Measurements from ENCODE around the gene LCLAT1. TPM values are rescaled to one million over a fixed set of nuclear protein-coding genes. Genes with fewer than 3 reads are reported as not detected.

Gene LCLAT1
- total and polyA plus RNA-seq, 8 donors: 13.1 to 24.9 (median 14.8) TPM

- Histone ChIP-seq H3K4me1 (no peaks in the 10 kb centered on the region), H3K4me3 (no peak overlapping the region), H3K36me3 (no peaks in the 10 kb centered on the region), H3K27ac (no peak overlapping the region), H3K9me3 (no peaks in the 10 kb centered on the region), H3K27me3 (no peaks in the 10 kb centered on the region)
- TF ChIP-seq, protein P1, sequence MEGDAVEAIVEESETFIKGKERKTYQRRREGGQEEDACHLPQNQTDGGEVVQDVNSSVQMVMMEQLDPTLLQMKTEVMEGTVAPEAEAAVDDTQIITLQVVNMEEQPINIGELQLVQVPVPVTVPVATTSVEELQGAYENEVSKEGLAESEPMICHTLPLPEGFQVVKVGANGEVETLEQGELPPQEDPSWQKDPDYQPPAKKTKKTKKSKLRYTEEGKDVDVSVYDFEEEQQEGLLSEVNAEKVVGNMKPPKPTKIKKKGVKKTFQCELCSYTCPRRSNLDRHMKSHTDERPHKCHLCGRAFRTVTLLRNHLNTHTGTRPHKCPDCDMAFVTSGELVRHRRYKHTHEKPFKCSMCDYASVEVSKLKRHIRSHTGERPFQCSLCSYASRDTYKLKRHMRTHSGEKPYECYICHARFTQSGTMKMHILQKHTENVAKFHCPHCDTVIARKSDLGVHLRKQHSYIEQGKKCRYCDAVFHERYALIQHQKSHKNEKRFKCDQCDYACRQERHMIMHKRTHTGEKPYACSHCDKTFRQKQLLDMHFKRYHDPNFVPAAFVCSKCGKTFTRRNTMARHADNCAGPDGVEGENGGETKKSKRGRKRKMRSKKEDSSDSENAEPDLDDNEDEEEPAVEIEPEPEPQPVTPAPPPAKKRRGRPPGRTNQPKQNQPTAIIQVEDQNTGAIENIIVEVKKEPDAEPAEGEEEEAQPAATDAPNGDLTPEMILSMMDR (IDR thresholded peaks at IDR 0.05): no peak
- intact Hi-C loops (cut with DNase I): no loop called here
- ATAC-seq (peak; percentile 94), DNase-seq (peak in 2 of 4 donors; percentile 24 to 27)
Observed at GRCh38 chr2:30622452-30622851, 175.4 kb downstream of the LCLAT1 start.

- TF ChIP-seq, protein P1 (IDR thresholded peaks at IDR 0.05): no peak
- H3K27ac ChIP-seq: no peak overlapping the region
- no peaks in the 10 kb centered on the region for H3K36me3 ChIP-seq
- H3K4me1 ChIP-seq: no peaks in the 10 kb centered on the region
- no peaks in the 10 kb centered on the region for H3K9me3 ChIP-seq
- ATAC-seq: no peak
- DNase-seq: no peak
- H3K27me3 ChIP-seq: no peaks in the 10 kb centered on the region
- no peak overlapping the region for H3K4me3 ChIP-seq
- intact Hi-C loops (cut with DNase I): no loop called here
Observed at GRCh38 chr2:30625276-30625675, 178.2 kb downstream of the LCLAT1 start.

GRCh38 chr2:30625701-30626100 is 178.7 kb downstream of the LCLAT1 start:
- DNase-seq: no peak
- Histone ChIP-seq H3K27me3 (no peaks in the 10 kb centered on the region), H3K9me3 (no peaks in the 10 kb centered on the region), H3K36me3 (no peaks in the 10 kb centered on the region), H3K27ac (no peak overlapping the region), H3K4me1 (no peaks in the 10 kb centered on the region), H3K4me3 (no peak overlapping the region)
- TF ChIP-seq, protein P1 (IDR thresholded peaks at IDR 0.05): no peak
- intact Hi-C loops (cut with DNase I): no loop called here
- peak; percentile 29 for ATAC-seq

- no peak overlapping the region for H3K4me3 ChIP-seq
- intact Hi-C loops (cut with DNase I): no loop called here
- no peaks in the 10 kb centered on the region for H3K9me3 ChIP-seq
- no peak overlapping the region for H3K27ac ChIP-seq
- TF ChIP-seq, protein P1 (IDR thresholded peaks at IDR 0.05): no peak
- no peaks in the 10 kb centered on the region for H3K27me3 ChIP-seq
- H3K4me1 ChIP-seq: no peaks in the 10 kb centered on the region
- ATAC-seq (no peak), DNase-seq (no peak)
- H3K36me3 ChIP-seq: no peaks in the 10 kb centered on the region
Observed at GRCh38 chr2:30626397-30626796, 179.4 kb downstream of the LCLAT1 start.

GRCh38 chr2:30627151-30627550 is 180.1 kb downstream of the LCLAT1 start:
- intact Hi-C loops (cut with DNase I): no loop called here
- ATAC-seq (no peak), DNase-seq (no peak)
- Histone ChIP-seq H3K36me3 (no peaks in the 10 kb centered on the region), H3K4me1 (no peaks in the 10 kb centered on the region), H3K27ac (no peak overlapping the region), H3K27me3 (no peaks in the 10 kb centered on the region), H3K9me3 (no peaks in the 10 kb centered on the region), H3K4me3 (no peak overlapping the region)
- TF ChIP-seq, protein P1 (IDR thresholded peaks at IDR 0.05): no peak
